ENCODE measurements around the gene ADAM22. TPM values are rescaled to one million over a fixed set of nuclear protein-coding genes. Genes with fewer than 3 reads are reported as not detected.
"Not testable (repeated sequence)": the region's sequence is repeated elsewhere in the genome, so short reads cannot be mapped to it uniquely, and the experiment has no call there.

Gene ADAM22
- total and polyA plus RNA-seq, 10 donors = 0.43 to 4.4 (median 3.0) TPM

GRCh38 chr7:87919875-87920274, 14.2 kb upstream of the ADAM22 start:
- intact Hi-C loops (cut with DNase I; ENCODE audit: low total_unique reads) = no loop called here
- Histone ChIP-seq H3K27me3 (replicated peaks in 1 of 7) (no peaks in the 10 kb centered on the region), H3K36me3 (no peaks in the 10 kb centered on the region), H3K4me3 (no peak overlapping the region), H3K27ac (no peak overlapping the region), H3K9me3 (no peaks in the 10 kb centered on the region), H3K4me1 (no peaks in the 10 kb centered on the region)
- no peak for DNase-seq
- TF ChIP-seq POLR2A (IDR thresholded peaks at IDR 0.05) = no peak
- 87 to 92% (median 91%) methylated on average over 5 to 6 of the region's 6 CpGs for WGBS, 5 donors

GRCh38 chr7:87920578-87920977, 13.5 kb upstream of the ADAM22 start:
- H3K27me3 ChIP-seq (replicated peaks in 1 of 7) = no peaks in the 10 kb centered on the region
- H3K4me1 ChIP-seq = no peaks in the 10 kb centered on the region
- H3K36me3 ChIP-seq = no peaks in the 10 kb centered on the region

GRCh38 chr7:87922759-87923395, 11.2 kb upstream of the ADAM22 start:
- H3K9me3 ChIP-seq; H3K4me3 ChIP-seq; H3K36me3 ChIP-seq; DNase-seq; intact Hi-C loops (cut with DNase I; ENCODE audit: low total_unique reads); H3K27me3 ChIP-seq (replicated peaks in 1 of 7); H3K4me1 ChIP-seq; H3K27ac ChIP-seq: not testable (repeated sequence)
- WGBS, 5 donors = 94 to 96% (median 95%) methylated on average over 8 of the region's 8 CpGs

More at GRCh38 chr7:87920578-87920977, 13.5 kb upstream of the ADAM22 start:
- 77 to 95% (median 87%) methylated on average over 5 of the region's 5 CpGs for WGBS, 5 donors
- DNase-seq = no peak
- H3K27ac ChIP-seq = no peak overlapping the region
- H3K9me3 ChIP-seq = no peaks in the 10 kb centered on the region
- TF ChIP-seq CTCF (IDR thresholded peaks at IDR 0.05 in 8 of 11, conservative IDR thresholded peaks at IDR 0.05 in 3 of 11) (no peak), POLR2A (IDR thresholded peaks at IDR 0.05) (no peak), POLR2AphosphoS5 (IDR thresholded peaks at IDR 0.05) (no peak)
- no peak overlapping the region for H3K4me3 ChIP-seq
- intact Hi-C loops (cut with DNase I; ENCODE audit: low total_unique reads) = no loop called here

- intact Hi-C loops (cut with DNase I; ENCODE audit: low total_unique reads) = no loop called here
- no peak overlapping the region for H3K27ac ChIP-seq
- H3K36me3 ChIP-seq = no peaks in the 10 kb centered on the region
- H3K27me3 ChIP-seq (replicated peaks in 1 of 7) = no peaks in the 10 kb centered on the region
- no peak for DNase-seq
- H3K9me3 ChIP-seq = no peaks in the 10 kb centered on the region
- TF ChIP-seq CTCF (IDR thresholded peaks at IDR 0.05 in 8 of 11, conservative IDR thresholded peaks at IDR 0.05 in 3 of 11) (no peak), POLR2A (IDR thresholded peaks at IDR 0.05) (no peak), POLR2AphosphoS5 (IDR thresholded peaks at IDR 0.05) (no peak)
- no peaks in the 10 kb centered on the region for H3K4me1 ChIP-seq
- WGBS, 5 donors = 41 to 60% (median 50%) methylated on average over 5 to 6 of the region's 6 CpGs
- H3K4me3 ChIP-seq = no peak overlapping the region
These were observed 7.2 kb upstream of the ADAM22 start for GRCh38 chr7:87926581-87927461.

- no peaks in the 10 kb centered on the region for H3K27me3 ChIP-seq (replicated peaks in 1 of 7)
- no peak for TF ChIP-seq POLR2A (IDR thresholded peaks at IDR 0.05)
- no peak for TF ChIP-seq POLR2AphosphoS5 (IDR thresholded peaks at IDR 0.05)
- no peak for TF ChIP-seq CTCF (IDR thresholded peaks at IDR 0.05 in 8 of 11, conservative IDR thresholded peaks at IDR 0.05 in 3 of 11)
- H3K27ac ChIP-seq = peak overlapping the region; percentile 24 to 86 (median 73)
- H3K4me3 ChIP-seq = peak overlapping the region; percentile 60 to 97 (median 86)
- intact Hi-C loops (cut with DNase I; ENCODE audit: low total_unique reads) = no loop called here
- 9 to 15% (median 13%) methylated on average over 9 of the region's 9 CpGs for WGBS, 5 donors
- H3K36me3 ChIP-seq = no peaks in the 10 kb centered on the region
- H3K9me3 ChIP-seq = no peaks in the 10 kb centered on the region
- H3K4me1 ChIP-seq = peaks cover 4 to 26% (median 13%) of the 10 kb centered on the region in 6 donors
- DNase-seq = no peak
These were observed 472 bp upstream of the ADAM22 start for GRCh38 chr7:87933605-87933952.

Measured in spleen (tissue), 11 donors.